Activated T-helper 2 cell treated with anti-CD3 and anti-CD28 coated beads, Interferon-gamma antibody, Interleukin-2, Interleukin-4, amounts not matched to agents 10 μg/mL and 5 μg/mL and 100 μg/mL, durations not matched to agents 14 hours and 24 hours and 36 hours (primary cell): ENCODE data around the gene HTT. TPM values are rescaled to one million over a fixed set of nuclear protein-coding genes. Genes with fewer than 3 reads are reported as not detected.

ENCODE experiments used
- DNase-seq: peaks from one replicate; pipeline ENCODE4 v3.0.0; 2021; ENCODE audit warnings: low spot score
- H3K27ac Mint-ChIP-seq: one replicate; pipeline ENCODE4 v1.8.0; 2021; ENCODE audit warnings: mixed read lengths
- H3K27me3 Mint-ChIP-seq: one replicate; pipeline ENCODE4 v1.8.0; 2021; ENCODE audit warnings: low read depth, mixed read lengths
- H3K36me3 Mint-ChIP-seq: one replicate; pipeline ENCODE4 v1.8.0; 2021; ENCODE audit warnings: low read depth, mixed read lengths
- H3K4me1 Mint-ChIP-seq: one replicate; pipeline ENCODE4 v1.8.0; 2021; ENCODE audit warnings: low read depth, mixed read lengths
- H3K4me3 Mint-ChIP-seq: one replicate; pipeline ENCODE4 v1.8.0; 2021; ENCODE audit warnings: low read depth, mild to moderate bottlenecking, moderate library complexity, mixed read lengths
- H3K9me3 Mint-ChIP-seq: one replicate; pipeline ENCODE4 v1.8.0; 2021; ENCODE audit warnings: mixed read lengths
- intact Hi-C: fragments of 100-400 bp; cut with micrococcal nuclease; formaldehyde crosslinking; loops from one replicate; pipeline ENCODE4 v1.15.1; 2023
- total RNA-seq: library from RNA; stranded (reverse); gene quantifications from 2 replicates; pipeline ENCODE4 v1.2.3, GENCODE V29; 2022

The HTT gene
- total RNA-seq, 1 donor from 2014 or later: 65.3 TPM

GRCh38 chr4:3267576-3268394 lies 193.3 kb downstream of the HTT start:
- Mint-ChIP-seq H3K27me3 (peaks cover 12% of the 10 kb centered on the region), H3K36me3 (no peaks in the 10 kb centered on the region), H3K4me1 (no peaks in the 10 kb centered on the region), H3K27ac (no peak overlapping the region), H3K4me3 (no peak overlapping the region), H3K9me3 (no peaks in the 10 kb centered on the region)
- intact Hi-C loops: no loop called here
- DNase-seq: no peak

- intact Hi-C loops: no loop called here
- no peak for DNase-seq
- H3K36me3 Mint-ChIP-seq: no peaks in the 10 kb centered on the region
- no peak overlapping the region for H3K27ac Mint-ChIP-seq
- H3K4me3 Mint-ChIP-seq: no peak overlapping the region
- H3K4me1 Mint-ChIP-seq: no peaks in the 10 kb centered on the region
- no peaks in the 10 kb centered on the region for H3K9me3 Mint-ChIP-seq
- peaks cover 14% of the 10 kb centered on the region for H3K27me3 Mint-ChIP-seq
Observed at GRCh38 chr4:3268395-3269104, 194.1 kb downstream of the HTT start.

GRCh38 chr4:3269105-3269927 lies 194.8 kb downstream of the HTT start:
- Mint-ChIP-seq H3K4me1 (no peaks in the 10 kb centered on the region), H3K9me3 (no peaks in the 10 kb centered on the region), H3K4me3 (no peak overlapping the region), H3K27ac (no peak overlapping the region), H3K36me3 (no peaks in the 10 kb centered on the region), H3K27me3 (peaks cover 15% of the 10 kb centered on the region)
- DNase-seq: no peak
- intact Hi-C loops: no loop called here

GRCh38 chr4:3269991-3270611 lies 195.6 kb downstream of the HTT start:
- Mint-ChIP-seq H3K27ac (no peak overlapping the region), H3K27me3 (peaks cover 15% of the 10 kb centered on the region), H3K36me3 (no peaks in the 10 kb centered on the region), H3K4me1 (no peaks in the 10 kb centered on the region), H3K4me3 (no peak overlapping the region), H3K9me3 (no peaks in the 10 kb centered on the region)
- DNase-seq: no peak
- intact Hi-C loops: no loop called here

GRCh38 chr4:3271131-3271530 lies 196.7 kb downstream of the HTT start:
- no peaks in the 10 kb centered on the region for H3K9me3 Mint-ChIP-seq
- H3K27me3 Mint-ChIP-seq: peaks cover 15% of the 10 kb centered on the region

GRCh38 chr4:3276986-3277385 lies 202.5 kb downstream of the HTT start:
- Mint-ChIP-seq H3K4me1 (peaks cover 7% of the 10 kb centered on the region), H3K27me3 (peaks cover 21% of the 10 kb centered on the region), H3K4me3 (no peak overlapping the region), H3K27ac (no peak overlapping the region), H3K9me3 (no peaks in the 10 kb centered on the region), H3K36me3 (no peaks in the 10 kb centered on the region)
- intact Hi-C loops: no loop called here
- no peak for DNase-seq

More at GRCh38 chr4:3271131-3271530, 196.7 kb downstream of the HTT start:
- H3K36me3 Mint-ChIP-seq: no peaks in the 10 kb centered on the region
- no peak overlapping the region for H3K27ac Mint-ChIP-seq
- no peak for DNase-seq
- H3K4me1 Mint-ChIP-seq: peaks cover 6% of the 10 kb centered on the region
- intact Hi-C loops: no loop called here
- H3K4me3 Mint-ChIP-seq: no peak overlapping the region

- peaks cover 7% of the 10 kb centered on the region for H3K4me1 Mint-ChIP-seq
- H3K27ac Mint-ChIP-seq: no peak overlapping the region
- H3K27me3 Mint-ChIP-seq: peaks cover 17% of the 10 kb centered on the region
- H3K9me3 Mint-ChIP-seq: no peaks in the 10 kb centered on the region
- intact Hi-C loops: no loop called here
- no peak for DNase-seq
- no peak overlapping the region for H3K4me3 Mint-ChIP-seq
- H3K36me3 Mint-ChIP-seq: no peaks in the 10 kb centered on the region
Observed at GRCh38 chr4:3280466-3280865, 206.0 kb downstream of the HTT start.

- peaks cover 18% of the 10 kb centered on the region for H3K27me3 Mint-ChIP-seq
- no peaks in the 10 kb centered on the region for H3K9me3 Mint-ChIP-seq
- H3K36me3 Mint-ChIP-seq: no peaks in the 10 kb centered on the region
- H3K4me3 Mint-ChIP-seq: no peak overlapping the region
- H3K27ac Mint-ChIP-seq: no peak overlapping the region
- no peak for DNase-seq
- H3K4me1 Mint-ChIP-seq: no peaks in the 10 kb centered on the region
- intact Hi-C loops: no loop called here
Observed at GRCh38 chr4:3283483-3283882, 209.0 kb downstream of the HTT start.

GRCh38 chr4:3283916-3284315 lies 209.4 kb downstream of the HTT start:
- H3K4me1 Mint-ChIP-seq: no peaks in the 10 kb centered on the region
- H3K27ac Mint-ChIP-seq: no peak overlapping the region
- no peaks in the 10 kb centered on the region for H3K36me3 Mint-ChIP-seq
- H3K27me3 Mint-ChIP-seq: peaks cover 17% of the 10 kb centered on the region
- no peaks in the 10 kb centered on the region for H3K9me3 Mint-ChIP-seq
- H3K4me3 Mint-ChIP-seq: no peak overlapping the region
- intact Hi-C loops: no loop called here
- no peak for DNase-seq

- H3K27ac Mint-ChIP-seq: no peak overlapping the region
- no peaks in the 10 kb centered on the region for H3K4me1 Mint-ChIP-seq
- H3K4me3 Mint-ChIP-seq: no peak overlapping the region
- no peaks in the 10 kb centered on the region for H3K36me3 Mint-ChIP-seq
- H3K9me3 Mint-ChIP-seq: no peaks in the 10 kb centered on the region
- H3K27me3 Mint-ChIP-seq: peaks cover 20% of the 10 kb centered on the region
- intact Hi-C loops: no loop called here
- no peak for DNase-seq
Observed at GRCh38 chr4:3284734-3285557, 210.5 kb downstream of the HTT start.

GRCh38 chr4:3285558-3286334 lies 211.3 kb downstream of the HTT start:
- Mint-ChIP-seq H3K27me3 (peaks cover 28% of the 10 kb centered on the region), H3K27ac (no peak overlapping the region), H3K4me1 (no peaks in the 10 kb centered on the region), H3K4me3 (no peak overlapping the region), H3K9me3 (no peaks in the 10 kb centered on the region), H3K36me3 (no peaks in the 10 kb centered on the region)
- intact Hi-C loops: no loop called here
- DNase-seq: no peak
